ENCODE measurements around the gene GINS1. TPM values are rescaled to one million over a fixed set of nuclear protein-coding genes. Genes with fewer than 3 reads are reported as not detected.

GINS1 gene
- total and polyA plus RNA-seq, 9 donors = 0.69 to 2.7 (median 1.8) TPM; not detected in 1

DNA sequence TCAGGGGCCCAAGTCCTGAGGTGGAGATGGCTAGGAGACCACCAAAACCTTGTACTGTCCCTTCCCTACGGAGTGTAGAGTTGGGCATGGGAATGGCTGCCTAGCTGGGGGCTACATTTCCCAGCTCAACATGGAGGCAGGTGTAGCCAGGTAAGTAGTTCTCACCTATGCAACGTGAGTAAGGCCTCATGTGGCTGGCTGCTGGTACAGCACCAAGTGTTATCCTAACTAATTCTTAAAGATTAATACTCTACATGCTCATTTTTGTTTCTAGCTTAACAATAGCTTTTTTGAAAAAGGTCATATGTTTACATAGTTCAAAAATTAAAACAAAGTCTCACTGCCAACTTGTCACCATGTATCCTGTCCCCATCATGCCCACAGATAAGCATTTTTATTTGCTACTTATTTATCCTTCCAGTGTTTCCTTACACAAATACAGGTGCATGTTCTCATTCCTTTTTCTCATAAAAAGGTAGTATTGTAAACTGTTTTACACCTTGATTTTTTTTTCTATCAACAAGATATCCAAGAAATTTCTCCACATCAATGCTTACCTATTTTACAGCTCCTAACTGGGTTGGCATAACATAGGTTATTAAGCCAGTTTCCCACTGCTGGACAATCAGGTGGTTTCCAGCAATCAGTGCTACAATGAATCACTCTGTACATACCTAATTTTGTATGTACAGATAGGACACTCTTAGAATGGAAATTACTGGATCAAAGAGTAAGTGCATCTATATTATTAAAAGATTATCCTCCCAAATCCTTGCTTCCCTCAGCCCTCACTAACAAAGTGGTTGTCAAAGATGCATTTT lies 42.4 kb upstream of the GINS1 start:
- H3K4me3 ChIP-seq = no peak overlapping the region
- DNase-seq = no peak
- WGBS, 3 donors = 80 to 85% (median 83%) methylated on average over 2 of the region's 2 CpGs
- TF ChIP-seq EP300 (IDR thresholded peaks at IDR 0.05) (no peak), POLR2A (IDR thresholded peaks at IDR 0.05) (no peak)
- TF ChIP-seq, protein P1, sequence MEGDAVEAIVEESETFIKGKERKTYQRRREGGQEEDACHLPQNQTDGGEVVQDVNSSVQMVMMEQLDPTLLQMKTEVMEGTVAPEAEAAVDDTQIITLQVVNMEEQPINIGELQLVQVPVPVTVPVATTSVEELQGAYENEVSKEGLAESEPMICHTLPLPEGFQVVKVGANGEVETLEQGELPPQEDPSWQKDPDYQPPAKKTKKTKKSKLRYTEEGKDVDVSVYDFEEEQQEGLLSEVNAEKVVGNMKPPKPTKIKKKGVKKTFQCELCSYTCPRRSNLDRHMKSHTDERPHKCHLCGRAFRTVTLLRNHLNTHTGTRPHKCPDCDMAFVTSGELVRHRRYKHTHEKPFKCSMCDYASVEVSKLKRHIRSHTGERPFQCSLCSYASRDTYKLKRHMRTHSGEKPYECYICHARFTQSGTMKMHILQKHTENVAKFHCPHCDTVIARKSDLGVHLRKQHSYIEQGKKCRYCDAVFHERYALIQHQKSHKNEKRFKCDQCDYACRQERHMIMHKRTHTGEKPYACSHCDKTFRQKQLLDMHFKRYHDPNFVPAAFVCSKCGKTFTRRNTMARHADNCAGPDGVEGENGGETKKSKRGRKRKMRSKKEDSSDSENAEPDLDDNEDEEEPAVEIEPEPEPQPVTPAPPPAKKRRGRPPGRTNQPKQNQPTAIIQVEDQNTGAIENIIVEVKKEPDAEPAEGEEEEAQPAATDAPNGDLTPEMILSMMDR (IDR thresholded peaks at IDR 0.05) = no peak
- H3K27ac ChIP-seq = no peak overlapping the region
- no peaks in the 10 kb centered on the region for H3K36me3 ChIP-seq
- H3K27me3 ChIP-seq = no peaks in the 10 kb centered on the region
- H3K4me1 ChIP-seq (ENCODE audit: insufficient read depth) = no peaks in the 10 kb centered on the region
- no peaks in the 10 kb centered on the region for H3K9me3 ChIP-seq
- intact Hi-C loops (cut with DNase I) = no loop called here

DNA sequence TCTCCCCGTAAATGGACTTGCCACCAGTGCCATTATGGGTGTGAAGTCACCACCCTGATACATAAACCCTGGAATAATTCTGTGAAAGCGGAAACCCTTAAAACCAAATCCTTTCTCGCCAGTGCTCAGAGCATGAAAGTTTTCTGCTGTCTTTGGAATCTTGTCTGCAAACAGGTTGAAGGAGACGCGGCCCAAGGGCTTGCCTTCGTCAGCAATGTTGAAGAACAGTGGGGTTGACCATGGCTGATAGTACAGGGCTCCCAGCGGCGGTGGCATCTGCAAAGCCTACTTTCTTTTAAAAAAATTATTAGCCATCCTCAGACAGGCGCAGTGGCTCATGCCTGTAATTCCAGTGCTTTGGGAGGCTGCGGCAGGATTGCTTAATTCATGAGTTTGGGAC lies 38.9 kb upstream of the GINS1 start:
- TF ChIP-seq, protein P1 (IDR thresholded peaks at IDR 0.05) = no peak
- TF ChIP-seq EP300 (IDR thresholded peaks at IDR 0.05) = no peak
- TF ChIP-seq POLR2A (IDR thresholded peaks at IDR 0.05) = no peak
- no peak for DNase-seq
- 97 to 98% (median 98%) methylated on average over 10 of the region's 10 CpGs for WGBS, 3 donors
- Histone ChIP-seq H3K4me1 (ENCODE audit: insufficient read depth) (no peaks in the 10 kb centered on the region), H3K9me3 (no peaks in the 10 kb centered on the region), H3K27ac (no peak overlapping the region), H3K4me3 (no peak overlapping the region), H3K27me3 (no peaks in the 10 kb centered on the region), H3K36me3 (no peaks in the 10 kb centered on the region)
- intact Hi-C loops (cut with DNase I) = no loop called here

DNA sequence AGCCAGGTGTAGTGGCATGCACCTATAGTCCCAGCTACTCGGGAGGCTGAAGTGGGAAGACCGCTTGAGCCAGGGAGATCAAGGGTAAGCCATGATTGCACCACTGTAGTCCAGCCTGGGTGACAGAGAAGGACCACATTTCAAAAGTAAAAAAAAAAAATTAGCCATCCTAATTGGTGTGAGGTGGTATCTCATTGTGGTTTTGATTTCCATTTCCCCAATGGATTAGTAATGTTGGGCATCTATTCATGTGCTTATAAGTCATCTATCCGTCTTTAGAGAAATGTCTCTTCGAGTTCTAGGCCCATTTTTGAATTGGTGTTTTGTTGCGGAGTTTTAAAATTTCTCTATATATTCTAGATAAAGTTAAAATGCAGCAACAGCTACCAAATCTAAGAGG lies 38.5 kb upstream of the GINS1 start:
- TF ChIP-seq EP300 (IDR thresholded peaks at IDR 0.05) = no peak
- H3K27me3 ChIP-seq = no peaks in the 10 kb centered on the region
- no peaks in the 10 kb centered on the region for H3K36me3 ChIP-seq
- 96 to 98% (median 98%) methylated on average over 5 of the region's 5 CpGs for WGBS, 3 donors
- intact Hi-C loops (cut with DNase I) = no loop called here
- H3K9me3 ChIP-seq = no peaks in the 10 kb centered on the region
- no peak for DNase-seq
- H3K27ac ChIP-seq = no peak overlapping the region
- H3K4me1 ChIP-seq (ENCODE audit: insufficient read depth) = no peaks in the 10 kb centered on the region
- no peak overlapping the region for H3K4me3 ChIP-seq

DNA sequence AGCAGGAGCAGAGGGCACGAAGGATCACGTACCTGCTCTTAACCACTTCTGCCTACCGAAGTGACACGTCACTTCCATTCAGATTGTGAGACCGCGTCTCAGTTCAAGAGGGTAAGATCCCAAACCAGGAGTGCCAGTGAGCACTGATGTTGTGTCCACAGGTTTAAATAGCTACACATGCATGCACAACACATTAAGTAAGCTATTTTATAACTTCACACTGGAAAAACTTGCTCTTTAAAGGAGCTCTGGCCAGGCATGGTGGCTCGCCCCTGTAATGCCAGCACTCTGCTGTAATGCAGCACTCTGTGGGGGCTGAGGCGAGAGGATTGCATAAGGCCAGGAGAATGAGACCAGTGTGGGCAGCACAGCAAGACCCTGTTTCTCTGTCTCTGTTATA lies 37.9 kb upstream of the GINS1 start:
- Histone ChIP-seq H3K27ac (no peak overlapping the region), H3K4me1 (ENCODE audit: insufficient read depth) (no peaks in the 10 kb centered on the region), H3K9me3 (no peaks in the 10 kb centered on the region), H3K4me3 (no peak overlapping the region), H3K36me3 (no peaks in the 10 kb centered on the region), H3K27me3 (no peaks in the 10 kb centered on the region)
- TF ChIP-seq, protein P1 (IDR thresholded peaks at IDR 0.05) = no peak
- WGBS, 3 donors = 93 to 97% (median 96%) methylated on average over 8 of the region's 8 CpGs
- DNase-seq = no peak
- intact Hi-C loops (cut with DNase I) = no loop called here

DNA sequence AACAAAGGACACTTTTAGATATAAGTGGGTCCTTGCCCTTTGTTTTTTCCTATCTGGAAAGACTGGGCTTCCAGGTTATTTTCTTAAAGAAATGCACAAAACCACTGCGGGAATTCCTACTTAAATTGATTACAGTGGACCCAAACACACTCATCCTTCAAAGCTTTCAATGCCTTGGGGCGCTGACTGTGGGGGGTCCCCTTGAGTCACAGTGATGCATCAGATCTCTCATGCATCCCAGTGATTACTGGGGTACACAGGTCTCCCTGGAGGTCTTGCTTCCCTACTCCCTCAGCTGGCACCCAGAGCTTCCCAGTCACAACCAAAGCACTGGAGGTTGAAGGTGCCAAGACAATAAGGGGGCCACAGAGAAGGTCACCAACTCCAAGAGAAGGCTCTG lies 37.5 kb upstream of the GINS1 start:
- no peaks in the 10 kb centered on the region for H3K36me3 ChIP-seq
- no peaks in the 10 kb centered on the region for H3K4me1 ChIP-seq (ENCODE audit: insufficient read depth)
- H3K9me3 ChIP-seq = no peaks in the 10 kb centered on the region
- intact Hi-C loops (cut with DNase I) = no loop called here
- H3K27ac ChIP-seq = no peak overlapping the region
- WGBS, 3 donors = 91 to 97% (median 96%) methylated on average over 2 of the region's 2 CpGs
- DNase-seq = no peak
- TF ChIP-seq POLR2A (IDR thresholded peaks at IDR 0.05) (no peak), EP300 (IDR thresholded peaks at IDR 0.05) (no peak)
- TF ChIP-seq, protein P1 (IDR thresholded peaks at IDR 0.05) = no peak
- no peak overlapping the region for H3K4me3 ChIP-seq
- no peaks in the 10 kb centered on the region for H3K27me3 ChIP-seq

Measured in ovary (tissue), 9 donors.